ENCODE results near the gene CENPP. TPM values are rescaled to one million over a fixed set of nuclear protein-coding genes. Genes with fewer than 3 reads are reported as not detected.

CENPP gene
- total RNA-seq, 1 experiment from 2014 or later, result 4.2 TPM

DNA sequence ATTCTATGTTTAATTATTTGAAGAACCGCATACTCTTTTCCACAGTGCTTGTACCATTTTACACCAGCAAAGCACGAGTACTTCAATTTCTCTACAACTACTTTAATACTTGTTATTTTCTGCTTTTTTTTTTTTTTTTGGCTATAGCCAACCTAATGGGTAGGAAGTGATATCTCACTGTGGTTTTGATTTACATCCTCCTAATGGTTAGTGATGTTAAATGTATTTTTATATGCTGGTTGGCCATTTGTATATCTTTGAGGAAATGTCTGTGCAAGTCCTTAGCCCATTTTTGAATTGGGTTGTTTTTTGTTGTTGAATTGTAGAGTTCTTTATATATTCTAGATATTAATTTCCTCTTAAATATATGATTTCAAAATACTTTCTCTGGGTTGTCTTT lies 56.0 kb downstream of the CENPP start:
- BruUV-seq (replicated peaks), result no TSS peak

DNA sequence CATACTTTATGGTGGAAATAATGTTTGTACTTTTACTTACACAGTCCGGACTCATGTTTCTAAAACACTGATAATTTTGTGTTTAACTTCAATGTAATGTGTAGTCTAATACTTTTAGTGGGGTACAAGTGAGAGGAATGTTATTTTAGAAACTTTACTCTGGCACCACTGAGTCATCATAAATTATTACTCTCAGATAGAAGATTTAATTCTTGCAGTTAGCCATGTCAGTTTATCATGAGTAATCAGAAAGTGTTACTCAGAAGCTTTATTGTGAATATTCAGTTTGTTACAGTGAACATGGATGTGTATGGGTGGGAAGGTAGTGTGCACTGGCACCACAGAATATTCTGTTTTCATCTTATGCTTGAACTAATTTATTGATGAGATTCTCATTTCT lies 58.6 kb downstream of the CENPP start:
- TF ChIP-seq, protein P1, sequence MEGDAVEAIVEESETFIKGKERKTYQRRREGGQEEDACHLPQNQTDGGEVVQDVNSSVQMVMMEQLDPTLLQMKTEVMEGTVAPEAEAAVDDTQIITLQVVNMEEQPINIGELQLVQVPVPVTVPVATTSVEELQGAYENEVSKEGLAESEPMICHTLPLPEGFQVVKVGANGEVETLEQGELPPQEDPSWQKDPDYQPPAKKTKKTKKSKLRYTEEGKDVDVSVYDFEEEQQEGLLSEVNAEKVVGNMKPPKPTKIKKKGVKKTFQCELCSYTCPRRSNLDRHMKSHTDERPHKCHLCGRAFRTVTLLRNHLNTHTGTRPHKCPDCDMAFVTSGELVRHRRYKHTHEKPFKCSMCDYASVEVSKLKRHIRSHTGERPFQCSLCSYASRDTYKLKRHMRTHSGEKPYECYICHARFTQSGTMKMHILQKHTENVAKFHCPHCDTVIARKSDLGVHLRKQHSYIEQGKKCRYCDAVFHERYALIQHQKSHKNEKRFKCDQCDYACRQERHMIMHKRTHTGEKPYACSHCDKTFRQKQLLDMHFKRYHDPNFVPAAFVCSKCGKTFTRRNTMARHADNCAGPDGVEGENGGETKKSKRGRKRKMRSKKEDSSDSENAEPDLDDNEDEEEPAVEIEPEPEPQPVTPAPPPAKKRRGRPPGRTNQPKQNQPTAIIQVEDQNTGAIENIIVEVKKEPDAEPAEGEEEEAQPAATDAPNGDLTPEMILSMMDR (IDR thresholded peaks at IDR 0.05; ENCODE audit: unreplicated experiment), result no peak
- no peaks in the 10 kb centered on the region for H3K27me3 Mint-ChIP-seq (ENCODE audit: insufficient read depth, unreplicated experiment)
- H3K9me3 Mint-ChIP-seq (ENCODE audit: unreplicated experiment), result no peaks in the 10 kb centered on the region
- peak overlapping the region; percentile 79 for H3K27ac Mint-ChIP-seq (ENCODE audit: low read depth, unreplicated experiment)
- no TSS peak for BruUV-seq (replicated peaks)
- intact Hi-C loops (cut with micrococcal nuclease), result no loop called here
- peaks cover 5% of the 10 kb centered on the region for H3K36me3 Mint-ChIP-seq (ENCODE audit: insufficient read depth, unreplicated experiment)
- H3K4me3 Mint-ChIP-seq (ENCODE audit: unreplicated experiment), result peak overlapping the region; percentile 6
- peaks cover 20% of the 10 kb centered on the region for H3K4me1 Mint-ChIP-seq (ENCODE audit: insufficient read depth, unreplicated experiment)
- ChIA-PET CTCF (interaction anchor here (0.6 kb wide), 1 partner anchor 42 kb away, joined by 4 read pairs; no protein-coding TSS in a partner anchor), POLR2A (interaction anchor here (0.6 to 3.9 kb wide), 15 partner anchors 8 to 1121 kb away, joined by 3 to 35 read pairs (median 5); partner anchors contain the start of genes CENPP and NOL8)
- DNase-seq (ENCODE audit: unreplicated experiment), result peak; percentile 34

More for the DNA sequence above, 56.0 kb downstream of the CENPP start:
- H3K27me3 Mint-ChIP-seq (ENCODE audit: insufficient read depth, unreplicated experiment), result no peaks in the 10 kb centered on the region
- peaks cover 5% of the 10 kb centered on the region for H3K36me3 Mint-ChIP-seq (ENCODE audit: insufficient read depth, unreplicated experiment)
- DNase-seq (ENCODE audit: unreplicated experiment), result no peak
- no peak overlapping the region for H3K27ac Mint-ChIP-seq (ENCODE audit: low read depth, unreplicated experiment)
- ChIA-PET CTCF (no interaction called here), POLR2A (interaction anchor here (0.9 kb wide), 1 partner anchor 13 kb away, joined by 3 read pairs; no protein-coding TSS in a partner anchor)
- H3K4me3 Mint-ChIP-seq (ENCODE audit: unreplicated experiment), result no peak overlapping the region
- H3K9me3 Mint-ChIP-seq (ENCODE audit: unreplicated experiment), result no peaks in the 10 kb centered on the region
- H3K4me1 Mint-ChIP-seq (ENCODE audit: insufficient read depth, unreplicated experiment), result peaks cover 20% of the 10 kb centered on the region
- intact Hi-C loops (cut with micrococcal nuclease), result no loop called here
- TF ChIP-seq, protein P1 (IDR thresholded peaks at IDR 0.05; ENCODE audit: unreplicated experiment), result no peak

DNA sequence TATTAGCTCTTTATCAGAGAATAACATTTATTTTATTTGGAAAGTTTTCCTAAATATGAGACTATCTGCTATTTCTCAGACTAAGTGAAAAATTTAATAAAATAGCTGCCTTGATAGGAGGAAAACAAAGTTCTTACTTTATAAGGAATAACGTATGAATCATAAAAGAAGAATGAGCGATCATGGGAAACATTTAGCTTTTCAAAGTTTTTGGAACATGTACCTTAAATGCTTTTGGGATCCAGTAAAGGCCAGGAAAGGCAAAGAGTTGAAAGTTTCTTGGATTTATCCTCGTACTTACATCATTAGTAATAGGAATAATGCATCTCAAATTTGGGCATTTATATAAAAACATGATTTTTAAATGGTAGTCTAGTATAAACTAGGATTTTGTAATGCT lies 59.2 kb downstream of the CENPP start:
- no peaks in the 10 kb centered on the region for H3K27me3 Mint-ChIP-seq (ENCODE audit: insufficient read depth, unreplicated experiment)
- CTCF ChIA-PET, result interaction anchor here (0.8 to 1.0 kb wide), 2 partner anchors 18 to 117 kb away, joined by 3 read pairs; no protein-coding TSS in a partner anchor
- POLR2A ChIA-PET, result interaction anchor here (0.6 to 3.9 kb wide), 22 partner anchors 8 to 1120 kb away, joined by 3 to 35 read pairs (median 5); partner anchors contain the start of genes CENPP, IPPK and NOL8

DNA sequence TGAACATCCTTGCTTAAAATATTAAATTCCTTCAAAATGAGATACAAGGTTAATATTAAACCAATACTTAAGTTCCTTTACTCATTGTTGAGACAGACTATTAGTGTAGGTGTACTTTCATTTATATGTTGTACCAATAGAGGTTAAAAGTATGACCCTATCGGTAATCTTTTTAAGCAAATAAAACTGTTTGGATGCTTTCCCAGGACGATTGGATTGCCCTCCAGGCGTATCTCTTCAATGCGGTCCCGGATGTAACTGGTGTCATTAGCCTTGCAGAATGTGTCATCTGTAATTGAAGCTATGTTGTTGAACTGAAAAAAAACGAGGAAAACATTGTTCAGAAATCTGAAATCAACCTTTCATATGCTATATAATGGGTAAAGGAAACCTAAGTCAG lies 59.7 kb downstream of the CENPP start:
- Mint-ChIP-seq H3K9me3 (ENCODE audit: unreplicated experiment) (no peaks in the 10 kb centered on the region), H3K4me1 (ENCODE audit: insufficient read depth, unreplicated experiment) (peaks cover 20% of the 10 kb centered on the region), H3K4me3 (ENCODE audit: unreplicated experiment) (peak overlapping the region; percentile 1), H3K36me3 (ENCODE audit: insufficient read depth, unreplicated experiment) (peaks cover 5% of the 10 kb centered on the region), H3K27ac (ENCODE audit: low read depth, unreplicated experiment) (peak overlapping the region; percentile 79), H3K27me3 (ENCODE audit: insufficient read depth, unreplicated experiment) (no peaks in the 10 kb centered on the region)
- CTCF ChIA-PET, result interaction anchor here (0.8 to 1.0 kb wide), 2 partner anchors 18 to 116 kb away, joined by 3 read pairs; no protein-coding TSS in a partner anchor
- POLR2A ChIA-PET, result interaction anchor here (0.8 to 3.9 kb wide), 25 partner anchors 9 to 284 kb away, joined by 3 to 35 read pairs (median 5); partner anchors contain the start of genes CENPP, IPPK and NOL8
- BruUV-seq (replicated peaks), result TSS peak; percentile 66
- DNase-seq (ENCODE audit: unreplicated experiment), result peak; percentile 43
- intact Hi-C loops (cut with micrococcal nuclease), result no loop called here
- TF ChIP-seq, protein P1 (IDR thresholded peaks at IDR 0.05; ENCODE audit: unreplicated experiment), result no peak

More for the DNA sequence above, 59.2 kb downstream of the CENPP start:
- BruUV-seq (replicated peaks), result no TSS peak
- Mint-ChIP-seq H3K9me3 (ENCODE audit: unreplicated experiment) (no peaks in the 10 kb centered on the region), H3K27ac (ENCODE audit: low read depth, unreplicated experiment) (peak overlapping the region; percentile 79), H3K36me3 (ENCODE audit: insufficient read depth, unreplicated experiment) (peaks cover 5% of the 10 kb centered on the region), H3K4me3 (ENCODE audit: unreplicated experiment) (no peak overlapping the region), H3K4me1 (ENCODE audit: insufficient read depth, unreplicated experiment) (peaks cover 20% of the 10 kb centered on the region)
- TF ChIP-seq, protein P1 (IDR thresholded peaks at IDR 0.05; ENCODE audit: unreplicated experiment), result no peak
- DNase-seq (ENCODE audit: unreplicated experiment), result peak; percentile 16
- intact Hi-C loops (cut with micrococcal nuclease), result no loop called here

Data from MCF 10A (cell line).